K562 (cell line): Measurements from ENCODE around the gene RNF26.

ENCODE experiments used
- GATAD2B ChIP-seq: fragments of 450-650 bp; IDR thresholded peaks from 2 replicates; pipeline ENCODE4 v1.6.1; 2017; ENCODE audit warnings: mild to moderate bottlenecking, borderline replicate concordance
- POLR2AphosphoS5 ChIP-seq: IDR thresholded peaks from 2 replicates; pipeline ENCODE4 v1.6.1; 2011; ENCODE audit warnings: mild to moderate bottlenecking, low read depth, low read length, moderate library complexity; ENCODE audit not compliant: control insufficient read depth, insufficient read depth
- ZNF274 ChIP-seq: IDR thresholded peaks from 2 replicates; pipeline ENCODE4 v1.6.1; 2011; ENCODE audit warnings: low read depth, mild to moderate bottlenecking, low read length, moderate library complexity, borderline replicate concordance

DNA sequence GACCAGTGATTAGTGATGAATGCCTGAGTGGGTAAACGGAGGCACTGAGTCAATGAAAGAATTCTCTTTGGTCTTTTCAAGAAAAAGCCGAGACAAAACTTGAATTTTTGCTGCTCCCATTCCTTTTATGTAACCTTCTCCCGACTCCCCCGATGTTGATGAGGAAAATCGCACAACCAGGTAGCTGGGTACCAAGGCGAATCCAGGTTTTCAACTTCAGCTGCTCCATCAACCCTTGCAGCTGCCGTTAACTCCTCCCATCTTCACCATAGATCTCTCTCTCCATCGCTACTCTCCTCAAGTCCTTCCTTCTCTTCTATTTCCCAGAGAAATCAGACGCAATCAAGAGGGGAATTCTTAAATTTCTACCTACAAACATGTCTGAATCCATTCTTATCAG, 47.8 kb downstream of the RNF26 start:
- no peak for TF ChIP-seq ZNF274
- TF ChIP-seq GATAD2B: no peak
- no peak for TF ChIP-seq POLR2AphosphoS5
